AG04450 (cell line): ENCODE measurements around the gene GPC6. TPM values are rescaled to one million over a fixed set of nuclear protein-coding genes. Genes with fewer than 3 reads are reported as not detected.

Experiments
- CTCF ChIA-PET: fragments of 300-600, 350-600 bp; formaldehyde crosslinking; extraction: SDS; loops from one replicate; lab custom pipeline; 2022; ENCODE audit warnings: antibody characterized with exemption, inconsistent platforms; lab: Charles Lee
- POLR2A ChIA-PET: fragments of 350-600 bp; formaldehyde crosslinking; extraction: SDS; loops from one replicate; lab custom pipeline; 2021; ENCODE audit warnings: antibody characterized with exemption, inconsistent platforms; lab: Yijun Ruan, JAX
- DNase-seq: peaks from one replicate; pipeline ENCODE4 v3.0.0-alpha.2; 2011; ENCODE audit warnings: low read depth, low spot score
- H3K27ac ChIP-seq: one replicate; pipeline ENCODE4 v1.5.1; 2012; ENCODE audit warnings: low read depth, low read length, control low read depth
- H3K27me3 ChIP-seq: one replicate; pipeline ENCODE4 v1.6.0; 2012; ENCODE audit warnings: low read length; ENCODE audit not compliant: control insufficient read depth, insufficient read depth
- H3K4me3 ChIP-seq: 2 replicates; pipeline ENCODE4 v1.5.1; 2011; ENCODE audit warnings: mild to moderate bottlenecking, low read depth, low read length, control low read depth
- H3K9me3 ChIP-seq: 2 replicates; pipeline ENCODE4 v1.5.1; 2012; ENCODE audit warnings: low read length; ENCODE audit not compliant: control insufficient read depth, insufficient read depth
- CTCF ChIP-seq: IDR thresholded peaks from 2 replicates; pipeline ENCODE4 v1.5.1; 2011; ENCODE audit warnings: low read depth, low read length, control low read depth, inconsistent platforms
- polyA plus RNA-seq: library from polyadenylated mRNA; depleted of rRNA; stranded (reverse); fragments of >200 nt; gene quantifications from 2 replicates; pipeline ENCODE4 v1.2.3, GENCODE V29; 2011

The GPC6 gene
- polyA plus RNA-seq, 1 experiment, result 40.4 TPM

- Histone ChIP-seq H3K4me3 (no peak overlapping the region), H3K27ac (no peak overlapping the region), H3K27me3 (no peaks in the 10 kb centered on the region), H3K9me3 (no peaks in the 10 kb centered on the region)
- POLR2A ChIA-PET, result no interaction called here
- DNase-seq, result no peak
- no peak for TF ChIP-seq CTCF
- CTCF ChIA-PET, result no interaction called here
These were observed 67.1 kb downstream of the GPC6 start for GRCh38 chr13:93293710-93294109.

GRCh38 chr13:93296584-93296983, 70.0 kb downstream of the GPC6 start:
- ChIA-PET POLR2A (no interaction called here), CTCF (no interaction called here)
- Histone ChIP-seq H3K27ac (no peak overlapping the region), H3K4me3 (no peak overlapping the region), H3K9me3 (no peaks in the 10 kb centered on the region), H3K27me3 (no peaks in the 10 kb centered on the region)
- TF ChIP-seq CTCF, result no peak
- DNase-seq, result no peak

GRCh38 chr13:93298713-93299112, 72.1 kb downstream of the GPC6 start:
- ChIA-PET CTCF (no interaction called here), POLR2A (no interaction called here)
- H3K4me3 ChIP-seq, result no peak overlapping the region
- TF ChIP-seq CTCF, result no peak
- no peak for DNase-seq
- H3K27ac ChIP-seq, result no peak overlapping the region
- H3K27me3 ChIP-seq, result no peaks in the 10 kb centered on the region
- no peaks in the 10 kb centered on the region for H3K9me3 ChIP-seq

- TF ChIP-seq CTCF, result no peak
- POLR2A ChIA-PET, result no interaction called here
- H3K27ac ChIP-seq, result no peak overlapping the region
These were observed 77.5 kb downstream of the GPC6 start for GRCh38 chr13:93304134-93304533.

GRCh38 chr13:93304868-93305613, 78.4 kb downstream of the GPC6 start:
- DNase-seq, result no peak
- Histone ChIP-seq H3K27ac (no peak overlapping the region), H3K27me3 (no peaks in the 10 kb centered on the region), H3K4me3 (no peak overlapping the region), H3K9me3 (no peaks in the 10 kb centered on the region; the same call in 1 of the 2 replicates)
- TF ChIP-seq CTCF, result no peak
- ChIA-PET CTCF (no interaction called here), POLR2A (no interaction called here)

More at GRCh38 chr13:93304134-93304533, 77.5 kb downstream of the GPC6 start:
- no peaks in the 10 kb centered on the region for H3K27me3 ChIP-seq
- H3K9me3 ChIP-seq, result no peaks in the 10 kb centered on the region; the same call in 1 of the 2 replicates
- DNase-seq, result no peak
- no peak overlapping the region for H3K4me3 ChIP-seq
- CTCF ChIA-PET, result no interaction called here
